ENCODE data around the gene AUP1. TPM values are rescaled to one million over a fixed set of nuclear protein-coding genes. Genes with fewer than 3 reads are reported as not detected.

AUP1 gene
- total RNA-seq, 1 donor from 2014 or later, result 122 TPM

DNA sequence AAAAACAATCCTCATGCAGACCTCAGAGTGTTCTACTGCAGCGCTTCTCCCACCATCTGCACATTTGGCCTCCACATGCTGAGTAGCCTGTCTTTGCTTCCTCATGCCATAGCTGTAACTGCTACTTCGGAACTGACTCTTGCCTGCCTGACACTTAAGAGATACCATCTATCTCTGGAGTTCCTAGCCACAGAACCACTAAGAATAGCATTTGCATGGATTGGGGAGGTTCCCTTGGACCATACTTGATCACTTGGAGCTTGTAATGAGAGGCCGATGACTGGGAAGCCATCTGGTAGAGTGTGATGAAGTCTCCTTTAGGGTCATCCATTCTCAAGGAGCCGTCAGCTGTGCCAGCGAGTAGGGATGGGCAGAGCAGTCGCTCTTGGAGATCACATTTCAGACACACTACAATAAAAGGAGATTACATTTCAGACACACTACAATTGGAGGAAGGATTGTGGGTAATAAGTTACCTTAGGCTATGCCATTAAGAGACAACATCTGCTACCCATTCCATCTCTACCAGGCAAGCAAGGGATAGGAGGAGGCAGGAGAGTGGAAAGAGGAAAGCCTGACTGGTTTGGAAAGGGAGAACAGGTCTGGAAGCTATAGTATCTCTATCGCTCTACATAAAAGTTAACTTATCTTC is 46.8 kb upstream of the AUP1 start:
- DNase-seq, result no peak
- Histone ChIP-seq H3K27ac (peak overlapping the region; percentile 74), H3K4me1 (peaks cover 7% of the 10 kb centered on the region), H3K27me3 (ENCODE audit: low read depth) (no peaks in the 10 kb centered on the region), H3K36me3 (no peaks in the 10 kb centered on the region), H3K4me3 (no peak overlapping the region), H3K9me3 (no peaks in the 10 kb centered on the region)
- TF ChIP-seq, protein P1, sequence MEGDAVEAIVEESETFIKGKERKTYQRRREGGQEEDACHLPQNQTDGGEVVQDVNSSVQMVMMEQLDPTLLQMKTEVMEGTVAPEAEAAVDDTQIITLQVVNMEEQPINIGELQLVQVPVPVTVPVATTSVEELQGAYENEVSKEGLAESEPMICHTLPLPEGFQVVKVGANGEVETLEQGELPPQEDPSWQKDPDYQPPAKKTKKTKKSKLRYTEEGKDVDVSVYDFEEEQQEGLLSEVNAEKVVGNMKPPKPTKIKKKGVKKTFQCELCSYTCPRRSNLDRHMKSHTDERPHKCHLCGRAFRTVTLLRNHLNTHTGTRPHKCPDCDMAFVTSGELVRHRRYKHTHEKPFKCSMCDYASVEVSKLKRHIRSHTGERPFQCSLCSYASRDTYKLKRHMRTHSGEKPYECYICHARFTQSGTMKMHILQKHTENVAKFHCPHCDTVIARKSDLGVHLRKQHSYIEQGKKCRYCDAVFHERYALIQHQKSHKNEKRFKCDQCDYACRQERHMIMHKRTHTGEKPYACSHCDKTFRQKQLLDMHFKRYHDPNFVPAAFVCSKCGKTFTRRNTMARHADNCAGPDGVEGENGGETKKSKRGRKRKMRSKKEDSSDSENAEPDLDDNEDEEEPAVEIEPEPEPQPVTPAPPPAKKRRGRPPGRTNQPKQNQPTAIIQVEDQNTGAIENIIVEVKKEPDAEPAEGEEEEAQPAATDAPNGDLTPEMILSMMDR (IDR thresholded peaks at IDR 0.05), result no peak
- intact Hi-C loops (cut with DNase I), result no loop called here
- no peak for ATAC-seq

DNA sequence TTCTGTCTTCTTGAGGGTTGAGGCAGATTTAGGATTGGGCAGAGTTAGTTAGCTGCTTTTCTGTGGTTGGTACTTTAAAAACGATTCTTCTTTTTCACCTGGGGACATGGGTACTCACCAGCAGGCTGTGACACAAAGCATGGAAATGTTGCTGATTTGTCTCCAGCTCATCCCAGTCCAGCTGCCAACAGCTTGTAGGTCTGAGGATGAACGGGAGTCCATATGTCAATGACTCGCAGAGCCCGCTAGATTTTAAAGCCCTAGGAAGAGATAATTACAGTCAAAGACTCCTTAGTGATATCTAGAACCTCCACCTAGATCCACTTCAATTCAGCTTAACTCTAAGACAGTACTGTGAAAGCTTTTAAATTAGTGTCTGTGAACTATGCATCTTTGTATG is 45.8 kb upstream of the AUP1 start:
- peaks cover 7% of the 10 kb centered on the region for H3K4me1 ChIP-seq
- no peaks in the 10 kb centered on the region for H3K36me3 ChIP-seq
- no peak overlapping the region for H3K27ac ChIP-seq
- TF ChIP-seq, protein P1 (IDR thresholded peaks at IDR 0.05), result no peak
- DNase-seq (no peak), ATAC-seq (no peak)
- no peaks in the 10 kb centered on the region for H3K9me3 ChIP-seq
- no peaks in the 10 kb centered on the region for H3K27me3 ChIP-seq (ENCODE audit: low read depth)
- intact Hi-C loops (cut with DNase I), result no loop called here
- H3K4me3 ChIP-seq, result no peak overlapping the region

DNA sequence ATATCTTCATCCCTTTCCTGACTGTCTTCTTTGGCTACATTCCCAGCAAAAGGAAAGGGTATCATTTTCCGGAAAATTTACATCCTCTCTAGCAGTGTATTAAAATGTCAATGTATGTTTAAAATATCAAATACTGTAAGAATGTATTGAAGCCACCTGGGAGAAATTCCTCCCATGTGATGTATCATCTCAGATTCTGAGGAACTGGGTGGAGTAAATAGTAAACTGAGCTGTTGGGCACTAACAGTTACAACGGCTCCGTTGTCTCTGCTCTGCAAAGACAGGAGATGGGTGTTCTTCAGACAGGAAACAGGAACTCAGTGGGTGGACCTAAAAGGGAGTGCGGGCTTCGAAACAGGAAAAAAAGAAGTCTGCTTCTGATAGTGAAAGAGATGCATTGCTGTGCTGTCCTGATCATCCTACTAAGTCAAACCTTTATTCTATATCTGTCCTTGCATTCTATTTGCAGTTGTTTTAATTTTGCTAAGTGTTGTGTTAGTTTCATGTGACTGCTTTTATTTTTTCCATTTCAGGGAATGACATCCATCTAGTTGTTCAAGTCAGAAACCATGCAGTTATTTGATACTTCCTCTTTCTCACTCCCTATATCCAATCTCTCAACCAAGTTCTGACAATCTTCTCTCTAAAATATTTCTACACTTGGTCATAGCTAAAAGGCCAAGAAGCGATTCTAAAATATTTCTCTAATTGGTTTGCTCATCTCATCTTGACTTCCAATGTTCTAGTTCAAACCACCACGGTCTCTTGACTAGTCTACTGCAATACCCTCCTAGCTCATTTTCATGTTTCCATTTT is 44.4 kb upstream of the AUP1 start:
- Histone ChIP-seq H3K4me3 (peak overlapping the region; percentile 14), H3K36me3 (no peaks in the 10 kb centered on the region), H3K27ac (peak overlapping the region; percentile 51), H3K27me3 (ENCODE audit: low read depth) (no peaks in the 10 kb centered on the region), H3K4me1 (peaks cover 7% of the 10 kb centered on the region), H3K9me3 (no peaks in the 10 kb centered on the region)
- DNase-seq (no peak), ATAC-seq (peak; percentile 45 to 52)
- TF ChIP-seq, protein P1 (IDR thresholded peaks at IDR 0.05), result no peak
- intact Hi-C loops (cut with DNase I), result no loop called here

DNA sequence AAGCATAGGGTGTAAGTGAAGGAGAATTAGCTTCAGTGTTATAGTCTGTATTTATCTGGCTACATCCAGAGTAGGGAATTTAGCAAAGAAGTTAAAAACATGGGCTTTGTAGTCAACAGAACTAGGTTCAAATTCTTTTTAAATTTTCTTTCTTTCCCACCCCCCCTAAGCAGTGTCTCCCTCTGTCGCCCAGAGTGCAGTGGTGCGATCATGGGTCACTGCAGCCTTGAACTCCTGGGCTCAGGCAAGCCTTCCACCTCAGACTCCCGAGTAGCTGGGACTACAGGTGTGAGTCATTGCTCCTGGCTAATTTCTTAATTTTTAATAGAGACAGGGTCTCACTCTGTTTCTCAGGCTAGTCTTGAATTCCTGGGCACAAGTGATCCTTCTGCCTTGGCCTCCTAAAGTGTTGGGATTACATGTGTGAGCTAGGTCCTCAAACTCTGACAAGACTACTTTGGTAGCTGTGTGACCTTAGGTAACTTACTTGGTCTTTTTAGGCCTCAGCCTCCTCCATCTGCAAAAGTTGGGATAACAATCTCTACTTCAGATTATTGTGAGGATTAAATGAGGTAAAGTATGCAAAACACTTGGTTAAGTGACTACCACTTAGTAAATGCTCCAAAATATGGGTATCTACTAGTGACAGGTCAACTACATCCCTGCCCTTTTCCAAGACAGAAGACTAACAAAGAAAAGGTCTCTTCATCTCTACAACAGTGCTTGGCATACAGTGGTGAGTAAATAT is 42.8 kb upstream of the AUP1 start:
- DNase-seq (no peak), ATAC-seq (no peak)
- Histone ChIP-seq H3K9me3 (no peaks in the 10 kb centered on the region), H3K4me1 (peaks cover 19% of the 10 kb centered on the region), H3K27me3 (ENCODE audit: low read depth) (no peaks in the 10 kb centered on the region), H3K27ac (no peak overlapping the region), H3K4me3 (no peak overlapping the region), H3K36me3 (no peaks in the 10 kb centered on the region)
- TF ChIP-seq, protein P1 (IDR thresholded peaks at IDR 0.05), result peak; percentile 8
- intact Hi-C loops (cut with DNase I), result no loop called here

DNA sequence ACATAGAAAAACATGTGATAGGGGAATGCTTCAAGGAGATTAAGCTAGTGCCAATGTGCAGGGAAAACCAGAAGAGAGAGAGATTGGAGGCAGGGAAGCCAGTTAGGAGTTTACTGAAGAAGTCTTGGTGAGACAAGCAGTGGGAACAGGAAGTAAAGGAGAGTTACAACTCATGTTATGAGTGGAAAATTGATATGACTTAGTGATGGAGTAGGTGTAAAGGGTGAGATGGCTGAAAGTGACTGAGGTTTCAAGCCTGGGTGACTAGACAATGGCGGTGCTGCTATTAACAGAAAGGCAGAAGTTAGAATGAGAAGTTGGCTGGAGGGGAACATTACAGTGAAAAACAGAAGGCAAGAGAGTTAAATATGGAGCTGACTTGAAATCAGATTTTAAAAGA is 41.6 kb upstream of the AUP1 start:
- no peak for ATAC-seq
- Histone ChIP-seq H3K4me3 (no peak overlapping the region), H3K27me3 (ENCODE audit: low read depth) (no peaks in the 10 kb centered on the region), H3K9me3 (no peaks in the 10 kb centered on the region), H3K27ac (no peak overlapping the region), H3K4me1 (peaks cover 19% of the 10 kb centered on the region), H3K36me3 (no peaks in the 10 kb centered on the region)
- TF ChIP-seq, protein P1 (IDR thresholded peaks at IDR 0.05), result no peak
- no peak for DNase-seq
- intact Hi-C loops (cut with DNase I), result no loop called here

All from lower lobe of right lung (tissue), 2 donors.